COR-L47 (cell line): Measurements from ENCODE around the gene RGS14.
"Not testable (repeated sequence)": the region's sequence is repeated elsewhere in the genome, so short reads cannot be mapped to it uniquely, and the experiment has no call there.

ENCODE experiments used
- DNase-seq: peaks from one replicate; lab custom pipeline; 2025; lab: John Stamatoyannopoulos, UW

Gene RGS14

DNA sequence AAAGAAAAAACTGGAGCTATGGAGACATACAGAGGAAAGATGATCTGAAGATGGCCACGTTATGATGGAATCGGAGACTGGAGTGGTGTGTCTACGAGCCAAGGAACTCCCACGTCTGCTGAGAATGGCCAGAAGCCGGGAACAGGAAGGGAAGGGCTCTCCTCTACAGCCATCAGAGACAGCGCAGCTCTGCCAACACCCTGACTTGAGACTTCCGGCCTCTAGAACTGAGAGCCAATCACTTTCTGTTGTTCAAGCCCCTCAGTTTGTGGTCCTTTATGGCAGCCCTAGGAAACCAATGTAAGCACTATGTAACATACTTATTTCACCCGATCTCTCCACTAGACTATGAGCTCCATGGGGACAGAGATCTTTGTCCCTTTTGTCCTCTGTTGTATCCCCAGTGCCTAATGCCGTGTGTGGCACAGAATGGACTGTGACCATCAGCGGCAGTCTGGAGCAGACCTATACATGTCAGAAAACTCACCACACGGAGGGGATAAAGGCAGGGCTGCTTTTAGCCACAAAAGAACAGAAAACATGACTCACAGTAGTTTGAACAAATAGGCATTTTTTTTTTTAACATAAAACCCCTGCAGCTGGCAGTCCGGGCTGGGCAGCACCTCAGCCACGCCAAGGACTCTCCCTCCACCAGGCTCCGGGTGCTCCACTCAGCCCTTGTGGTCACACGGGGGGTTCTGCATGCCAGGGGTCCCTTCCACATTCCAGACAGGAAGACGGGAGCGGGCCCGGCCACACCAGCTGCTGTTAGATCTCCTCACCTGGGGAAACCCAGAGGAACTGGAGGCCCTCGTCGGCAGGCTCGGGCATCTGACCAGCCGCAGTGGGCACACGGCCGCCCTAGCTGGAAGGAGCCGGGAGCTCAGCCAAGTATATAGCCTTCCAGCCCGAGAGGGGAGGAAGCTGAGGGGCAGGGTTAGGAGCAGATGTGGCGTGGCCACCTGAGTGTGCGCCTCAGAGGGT is 29.9 kb upstream of the RGS14 start:
- no peak for DNase-seq

DNA sequence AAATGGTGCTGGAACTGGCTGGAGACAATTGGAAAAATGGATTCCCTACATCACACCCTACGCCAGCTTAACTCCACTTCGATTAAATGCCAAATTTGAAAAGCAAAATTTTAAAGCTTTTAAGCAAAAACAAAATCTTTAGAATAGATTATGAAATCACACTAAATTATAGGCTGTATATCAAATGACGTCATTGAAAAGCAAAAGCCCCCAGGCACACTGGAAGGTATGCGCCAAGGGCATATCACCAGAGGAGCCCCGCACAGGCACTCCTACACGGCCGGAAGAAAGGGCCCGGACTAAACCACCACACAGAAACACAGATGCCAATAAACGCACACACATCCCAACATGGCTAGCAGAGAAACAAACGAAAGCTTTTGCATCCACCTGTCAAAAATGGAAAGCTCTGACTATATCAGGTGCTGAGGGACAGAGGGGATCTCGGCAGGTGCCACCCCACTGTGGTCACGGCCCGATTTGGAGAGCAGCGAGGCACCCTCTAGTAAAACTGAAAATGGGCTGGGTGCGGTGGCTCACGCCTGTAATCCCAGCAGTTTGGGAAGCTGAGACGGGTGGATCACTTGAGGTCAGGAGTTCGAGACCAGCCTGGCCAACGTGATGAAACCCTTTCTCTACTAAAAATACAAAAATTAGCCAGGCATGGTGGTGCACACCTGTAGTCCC is 29.0 kb upstream of the RGS14 start:
- no peak for DNase-seq

DNA sequence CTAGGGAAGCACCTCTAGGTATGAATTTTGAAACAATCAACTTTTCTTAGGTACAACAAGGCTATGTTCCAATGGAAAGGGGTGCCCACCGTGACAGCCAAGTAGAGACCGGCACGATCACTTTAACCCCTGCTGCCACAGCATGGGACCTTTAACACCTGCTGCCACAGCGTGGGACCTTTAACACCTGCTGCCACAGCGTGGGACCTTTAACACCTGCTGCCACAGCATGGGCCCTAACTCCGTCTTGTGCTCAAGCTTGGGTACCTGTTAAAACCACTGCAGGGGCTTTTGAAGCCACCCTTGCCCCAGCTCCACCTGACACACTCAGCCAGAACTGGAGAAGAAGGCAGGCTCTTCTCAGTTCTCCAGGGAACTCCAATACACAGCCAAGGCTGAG is 27.8 kb upstream of the RGS14 start:
- DNase-seq = no peak

DNA sequence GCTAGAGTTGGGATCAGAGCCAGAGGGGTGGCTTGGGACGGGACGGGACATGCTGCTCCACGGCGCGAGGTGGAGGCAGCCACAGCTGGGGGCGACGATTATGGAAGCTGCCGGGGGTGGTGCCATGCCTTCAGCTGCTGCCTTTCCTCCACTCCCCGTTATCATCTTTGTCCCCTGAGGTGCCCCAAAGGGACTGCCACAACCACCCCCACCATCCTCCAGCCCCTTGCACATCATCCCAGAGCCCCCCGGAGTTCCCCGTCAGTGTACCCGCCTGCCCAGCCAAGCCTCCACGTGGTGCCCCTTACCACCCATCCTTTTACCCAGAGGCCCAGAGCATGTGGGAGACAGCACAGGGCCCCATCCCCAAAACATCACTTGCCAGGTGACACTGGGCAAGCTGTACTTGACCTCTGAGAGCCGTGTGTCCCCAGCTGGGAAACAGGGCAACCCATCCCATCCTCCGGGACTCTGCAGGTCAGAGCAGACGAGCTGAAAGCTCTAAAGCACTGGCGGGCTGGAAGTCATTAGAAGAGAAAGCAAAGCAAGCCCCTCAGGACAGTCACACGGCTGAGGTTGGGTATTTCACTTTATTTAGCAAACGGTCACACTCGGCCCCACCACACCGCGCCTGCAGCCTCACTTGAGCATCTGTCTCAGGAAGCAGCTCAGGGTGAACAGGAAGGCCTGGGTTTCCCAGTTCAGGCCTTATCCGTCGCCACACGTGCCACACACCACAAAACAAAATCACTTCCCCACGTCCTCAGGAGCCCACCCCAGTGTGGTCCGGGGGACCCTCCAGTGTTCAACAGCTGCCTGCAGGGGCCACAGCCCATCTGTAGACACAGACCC is 26.5 kb upstream of the RGS14 start:
- DNase-seq = no peak

DNA sequence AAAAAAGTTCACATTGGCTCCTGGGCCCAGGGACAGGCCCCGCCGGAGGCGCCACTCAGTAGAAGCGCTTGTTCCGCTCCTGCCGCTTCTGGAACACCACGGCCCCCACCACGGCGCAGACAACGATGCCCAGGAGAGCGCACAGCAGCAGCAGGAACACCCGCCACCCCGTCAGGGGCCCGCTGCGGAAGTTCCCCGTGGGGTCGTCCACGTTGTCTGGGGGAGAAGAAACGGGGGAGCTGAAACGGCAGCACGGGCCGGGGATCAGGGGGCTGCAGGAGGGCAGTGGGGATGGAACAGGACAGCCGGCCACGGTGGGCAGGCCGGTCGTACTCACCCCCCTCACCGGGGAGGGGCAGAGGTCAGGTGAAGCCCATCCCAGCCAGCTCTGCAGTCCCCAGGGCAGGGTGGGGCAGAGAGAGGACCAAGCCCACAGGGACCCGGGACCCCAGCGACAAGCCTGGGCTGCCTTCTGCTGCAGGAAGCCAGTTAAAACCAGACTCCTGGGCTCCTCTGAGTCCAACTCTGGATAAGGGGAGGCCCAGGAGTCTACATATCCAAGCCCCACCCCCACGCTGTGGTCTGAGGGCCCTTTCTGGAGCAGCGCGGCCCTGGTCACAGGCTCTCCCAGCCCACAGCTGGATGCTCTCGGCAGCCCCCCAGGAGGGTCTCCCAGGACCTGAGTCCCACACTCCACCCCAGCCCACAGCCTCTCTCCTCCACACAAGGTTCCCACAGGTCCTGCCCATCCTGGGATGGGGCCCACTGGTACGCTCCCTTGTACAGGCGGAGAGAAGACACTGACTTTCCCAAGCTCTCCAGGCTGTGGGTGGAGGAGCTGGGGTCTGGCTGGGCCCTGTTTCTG is 25.5 kb upstream of the RGS14 start:
- DNase-seq = no peak

DNA sequence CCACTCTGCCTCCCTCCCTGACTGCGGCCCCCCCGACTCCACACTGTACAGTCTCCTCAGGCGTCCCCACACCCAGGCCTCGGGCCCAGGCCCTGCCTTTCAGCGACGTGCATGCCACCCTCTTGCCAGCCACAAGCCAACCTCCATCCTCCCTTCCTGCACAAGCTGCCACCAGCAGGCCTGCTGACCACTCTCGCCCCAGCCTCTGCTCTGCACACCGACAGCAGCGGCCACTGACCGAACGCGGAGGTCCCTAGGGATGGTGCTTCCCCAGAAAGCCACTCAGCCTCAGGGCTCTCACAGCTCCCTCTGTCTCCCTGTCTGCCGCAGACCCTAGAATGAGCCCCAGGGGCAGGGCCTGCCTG is 24.8 kb upstream of the RGS14 start:
- DNase-seq = no peak

DNA sequence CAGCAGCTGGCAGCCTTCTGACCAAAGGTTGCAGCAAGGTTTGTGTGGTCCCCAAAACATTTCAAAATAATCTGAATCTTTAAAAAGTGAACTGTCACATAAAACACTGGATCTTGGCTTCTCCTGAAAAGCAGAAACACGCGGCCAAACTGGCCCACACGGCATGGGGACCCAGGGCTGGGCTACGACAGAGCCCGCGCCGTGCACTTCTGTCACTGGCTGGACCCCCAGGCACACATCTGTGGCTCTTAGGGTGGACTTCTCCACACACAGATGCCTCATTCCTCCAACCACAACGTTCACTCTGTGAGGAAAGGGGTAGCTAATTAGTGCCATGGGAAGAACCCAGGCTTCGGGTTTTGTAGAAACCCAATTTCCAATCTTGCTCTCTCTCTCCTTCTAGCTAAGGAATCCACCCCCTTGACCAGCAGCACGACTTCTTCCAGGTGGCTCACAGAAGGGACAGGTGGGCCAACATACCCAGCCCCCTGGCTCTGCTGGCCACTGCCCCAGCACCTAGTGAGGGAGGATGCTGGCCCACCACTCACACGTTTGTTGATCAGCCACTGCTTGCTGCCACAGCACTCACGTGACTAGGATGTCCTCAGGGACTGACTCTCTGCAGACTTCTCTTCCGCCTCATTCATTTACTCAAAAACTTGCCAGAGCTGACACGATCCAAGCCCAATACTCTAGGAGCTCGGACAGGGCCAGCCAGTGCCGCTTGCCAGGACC is 24.1 kb upstream of the RGS14 start:
- DNase-seq = no peak

DNA sequence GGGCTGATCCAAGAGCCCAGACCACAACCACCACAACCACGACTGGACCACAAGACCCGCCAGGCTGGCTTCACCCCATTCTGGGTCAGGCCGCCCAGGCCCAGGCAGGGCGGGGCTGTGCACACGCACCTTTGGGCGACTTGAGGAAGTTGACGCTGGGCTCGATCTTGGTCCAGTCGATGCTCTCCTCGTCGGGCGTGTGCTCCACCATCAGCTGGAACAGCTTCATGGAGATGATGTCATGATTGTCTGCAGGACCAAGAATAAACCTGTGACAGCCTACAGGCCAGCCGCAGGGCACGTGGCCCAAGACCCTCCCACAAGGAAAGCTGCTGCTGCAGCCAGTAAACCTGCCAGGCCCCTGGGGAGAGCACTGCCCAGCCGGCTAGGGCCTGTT is 23.6 kb upstream of the RGS14 start:
- DNase-seq = no peak

DNA sequence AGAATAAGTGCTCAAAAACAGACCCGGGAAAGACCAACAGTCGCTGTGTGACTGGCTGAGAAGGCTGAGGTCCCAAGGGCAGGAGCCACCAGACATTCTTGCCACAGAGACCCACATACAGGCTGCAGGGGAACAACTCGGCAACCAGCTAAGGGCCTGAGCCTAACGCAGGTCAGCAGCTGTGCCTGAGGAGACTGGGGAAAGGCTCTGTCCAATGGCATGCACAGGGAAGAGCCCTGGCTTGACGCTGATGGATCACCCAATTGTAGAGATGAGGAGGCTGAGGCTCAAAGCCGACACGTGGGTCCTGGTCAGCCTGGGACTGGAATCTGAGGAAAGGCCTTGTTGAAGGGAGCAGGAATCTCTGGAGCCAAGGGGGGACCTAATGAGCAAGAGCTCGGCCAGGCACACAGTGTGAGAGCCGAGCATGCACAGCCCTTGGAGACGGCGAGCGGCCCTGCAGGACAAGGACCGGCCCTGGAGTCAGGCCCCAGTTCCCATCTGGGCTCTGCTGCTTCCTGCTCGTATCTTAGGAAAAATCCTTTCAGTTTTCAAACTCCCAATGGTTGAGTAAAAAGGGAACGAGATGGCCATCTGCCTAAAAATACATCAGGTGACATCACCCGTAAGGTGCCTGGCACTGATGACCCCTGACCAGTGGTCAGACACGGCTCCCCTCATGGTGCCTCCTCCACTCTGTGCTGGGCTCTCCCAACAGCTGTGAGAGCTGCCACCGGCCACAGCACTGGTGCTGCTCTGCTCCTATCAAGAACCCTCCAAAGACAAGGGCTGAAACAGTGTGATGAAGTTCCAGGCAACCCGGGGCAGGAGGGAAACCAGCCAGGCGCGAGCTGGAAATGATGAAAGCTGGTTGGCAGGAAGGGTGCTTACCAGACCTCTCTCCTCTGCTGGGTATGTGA is 22.7 kb upstream of the RGS14 start:
- DNase-seq = no peak

DNA sequence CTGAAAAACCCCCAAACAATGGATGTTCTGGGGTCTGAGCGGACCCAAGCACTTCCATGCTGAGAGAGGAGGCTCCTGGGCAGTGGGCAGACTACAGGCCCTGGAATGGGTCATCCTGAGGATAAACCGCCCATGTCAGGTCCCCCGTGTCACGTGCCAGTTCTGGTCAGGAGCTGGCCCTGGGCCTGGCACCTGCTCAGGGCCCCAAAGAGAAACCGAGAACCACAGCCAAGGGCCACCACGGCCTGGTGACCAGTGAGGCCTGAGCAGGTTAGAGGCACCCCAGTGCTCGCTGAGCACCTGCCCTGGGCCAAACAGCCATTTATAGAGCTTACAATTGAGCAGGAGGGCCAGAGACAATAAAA is 22.0 kb upstream of the RGS14 start:
- no peak for DNase-seq

DNA sequence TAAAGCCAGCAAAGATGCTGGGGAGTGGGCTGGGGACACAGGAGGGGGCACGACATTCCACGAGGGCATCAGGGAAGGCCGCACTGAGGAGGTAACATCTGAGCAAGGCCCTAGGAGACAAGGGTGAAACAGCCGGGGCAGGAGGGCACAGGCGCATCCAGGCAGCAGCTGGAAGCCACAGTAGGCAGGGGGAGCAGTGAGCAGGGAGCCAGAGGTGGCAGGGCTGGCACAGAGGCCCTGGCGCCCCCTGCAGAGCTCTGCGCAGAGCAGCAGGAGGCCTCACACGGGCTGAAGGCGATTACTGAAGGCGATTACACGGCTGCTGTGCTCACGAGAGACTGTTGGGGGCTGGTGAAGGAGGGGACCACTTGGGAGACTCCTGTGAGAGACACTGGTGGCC is 21.6 kb upstream of the RGS14 start:
- no peak for DNase-seq

DNA sequence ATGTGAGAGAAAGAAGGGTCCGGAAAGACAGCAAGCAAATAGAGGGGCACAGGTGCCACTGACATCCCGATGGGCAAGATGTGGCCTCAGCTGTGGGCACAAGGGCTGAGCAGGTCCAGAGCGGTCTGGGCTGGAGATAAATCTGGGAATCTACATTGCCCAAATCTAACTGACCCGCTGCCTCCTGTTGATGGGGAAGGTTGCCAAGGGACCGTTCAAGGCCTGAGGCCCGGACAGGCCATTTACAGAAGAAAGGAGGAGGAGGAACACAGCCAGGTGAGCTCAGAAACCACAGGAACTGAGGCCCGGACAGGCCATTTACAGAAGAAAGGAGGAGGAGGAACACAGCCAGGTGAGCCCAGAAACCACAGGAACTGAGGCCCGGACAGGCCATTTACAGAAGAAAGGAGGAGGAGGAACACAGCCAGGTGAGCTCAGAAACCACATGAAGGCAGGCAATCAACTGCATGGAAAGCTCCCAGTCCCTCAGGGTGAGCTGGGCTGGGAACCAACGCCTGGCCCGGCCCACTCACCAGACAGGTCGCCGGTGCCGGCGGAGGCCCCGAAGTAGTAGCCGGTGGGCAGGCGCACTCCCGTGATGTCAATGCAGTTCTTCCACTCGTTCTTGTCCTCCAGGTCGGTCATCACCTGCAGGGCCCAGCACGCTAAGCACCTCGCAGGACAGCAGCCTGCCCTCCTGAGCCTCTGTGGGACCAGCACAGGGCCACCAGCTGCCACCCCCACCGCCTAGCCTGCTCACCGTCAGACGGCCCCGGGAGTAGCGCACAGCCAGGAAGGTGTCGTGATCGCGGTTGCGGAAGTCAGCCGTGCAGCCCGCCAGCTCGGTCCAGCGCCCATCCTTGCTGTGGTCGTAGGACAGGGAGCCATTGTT is 20.9 kb upstream of the RGS14 start:
- no peak for DNase-seq

DNA sequence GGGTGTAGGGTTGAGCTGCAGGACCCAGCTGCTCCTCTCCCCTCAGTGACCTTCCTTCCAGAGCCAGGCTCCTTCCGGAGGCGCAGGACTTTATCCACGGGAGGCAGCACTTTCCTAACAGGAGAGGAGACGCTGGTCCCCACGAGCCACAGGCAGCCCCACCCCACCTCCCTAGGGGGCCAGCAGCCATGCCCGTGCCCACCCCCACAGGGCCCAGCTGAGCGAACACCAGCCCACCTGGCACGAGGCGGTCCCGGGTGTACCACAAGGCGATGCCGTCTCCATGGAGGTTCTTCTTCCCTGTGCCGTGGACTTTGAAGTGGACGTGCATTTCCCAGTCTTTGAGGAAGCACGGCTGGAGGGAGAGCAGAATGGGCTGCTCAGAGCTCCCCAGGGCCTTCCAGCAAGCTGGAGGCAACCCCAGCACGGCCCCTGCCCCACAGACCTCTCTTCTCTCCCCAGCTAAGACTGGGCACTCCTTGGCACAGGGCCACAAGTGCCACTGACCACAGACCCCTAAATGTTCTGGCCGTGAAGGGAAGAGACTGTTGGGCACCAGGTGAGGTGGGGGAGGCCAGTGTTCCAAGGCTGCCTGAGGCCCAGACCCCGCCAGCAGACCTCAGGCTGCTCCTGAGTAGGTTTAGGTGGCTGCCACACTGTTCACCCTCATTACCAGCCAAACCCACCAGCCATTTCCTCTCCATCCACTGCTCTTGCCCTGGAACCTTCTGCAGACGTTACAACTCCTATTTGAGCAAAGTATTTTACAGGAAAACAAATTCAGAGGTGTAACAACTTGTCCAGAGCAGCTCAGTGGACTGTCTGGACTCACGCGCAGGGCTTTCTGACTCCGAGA is 19.2 kb upstream of the RGS14 start:
- DNase-seq = no peak

DNA sequence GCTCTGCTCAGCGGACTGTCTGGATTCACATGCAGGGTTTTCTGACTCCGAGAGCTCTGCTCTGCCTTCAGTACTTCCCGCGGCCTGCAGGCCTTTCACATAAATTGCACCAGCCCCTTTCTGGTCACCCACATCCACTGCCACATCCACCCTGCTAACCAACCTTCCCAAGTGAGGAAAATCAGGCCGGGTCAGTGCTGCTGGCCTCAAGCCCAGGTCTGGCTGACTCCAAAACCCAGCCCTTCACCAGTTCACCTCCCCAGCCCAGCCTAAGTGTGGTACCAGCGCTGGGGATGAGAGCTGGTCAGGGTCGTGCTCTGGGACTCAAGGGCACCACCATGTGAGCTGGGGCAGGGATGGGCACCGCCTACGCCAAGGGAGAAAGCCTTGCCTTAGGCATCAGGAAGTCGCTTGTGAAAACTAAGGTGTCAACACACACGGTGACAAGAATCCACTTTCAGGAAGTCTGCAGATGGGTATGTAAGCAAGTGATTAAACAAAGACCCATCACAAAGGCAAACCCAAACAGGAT is 18.6 kb upstream of the RGS14 start:
- no peak for DNase-seq

DNA sequence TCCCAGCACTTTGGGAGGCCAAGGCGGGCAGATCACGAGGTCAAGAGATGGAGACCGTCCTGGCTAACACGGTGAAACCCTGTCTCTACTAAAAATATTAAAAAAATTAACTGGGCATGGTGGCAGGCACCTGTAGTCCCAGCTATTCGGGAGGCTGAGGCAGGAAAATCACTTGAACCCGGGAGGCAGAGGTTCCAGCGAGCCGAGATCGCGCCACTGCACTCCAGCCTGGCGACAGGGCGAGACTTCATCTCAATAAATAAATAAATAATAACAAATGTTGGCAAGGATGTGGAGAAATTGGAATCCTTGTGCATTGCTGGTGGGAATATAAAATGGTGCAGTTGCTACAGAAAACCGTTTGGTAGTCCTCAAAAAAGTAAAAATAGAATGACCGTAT is 14.7 kb upstream of the RGS14 start:
- not testable (repeated sequence) for DNase-seq

DNA sequence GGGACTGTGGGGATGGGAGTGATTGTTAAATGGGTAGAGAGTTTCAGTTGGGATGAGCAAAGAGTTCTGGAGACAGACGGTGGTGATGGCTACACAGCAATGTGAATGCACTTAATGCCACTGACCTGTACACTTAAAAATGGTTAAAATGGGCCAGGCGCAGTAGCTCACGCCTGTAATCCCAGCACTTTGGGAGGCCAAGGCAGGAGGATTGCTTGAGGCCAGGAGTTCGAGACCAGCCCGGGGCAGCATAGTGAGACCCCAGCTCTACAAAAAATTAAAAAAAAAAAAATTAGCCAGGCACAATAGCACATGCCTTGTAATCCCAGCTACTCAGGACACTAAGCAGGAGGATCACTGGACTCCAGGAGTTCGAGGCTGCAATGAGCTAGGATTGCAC is 13.9 kb upstream of the RGS14 start:
- no peak for DNase-seq

DNA sequence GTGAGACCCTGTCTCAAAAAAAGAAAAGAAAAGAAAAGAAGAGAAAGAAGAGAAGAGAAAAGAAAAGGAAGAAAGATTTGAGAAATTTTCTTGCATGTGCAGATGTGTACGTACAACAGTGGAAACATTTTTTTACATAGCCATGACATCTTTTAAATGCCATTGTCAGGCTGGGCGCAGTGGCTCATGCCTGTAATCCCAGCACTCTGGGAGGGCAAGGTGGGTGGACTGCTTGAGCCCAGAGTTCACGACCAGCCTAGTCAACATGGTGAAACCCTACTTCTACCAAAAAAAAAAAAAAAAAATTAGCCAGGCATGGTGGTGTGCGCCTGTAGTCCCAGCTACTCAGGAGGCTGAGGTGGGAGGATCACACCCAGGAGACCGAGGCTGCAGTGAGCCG is 12.8 kb upstream of the RGS14 start:
- no peak for DNase-seq

DNA sequence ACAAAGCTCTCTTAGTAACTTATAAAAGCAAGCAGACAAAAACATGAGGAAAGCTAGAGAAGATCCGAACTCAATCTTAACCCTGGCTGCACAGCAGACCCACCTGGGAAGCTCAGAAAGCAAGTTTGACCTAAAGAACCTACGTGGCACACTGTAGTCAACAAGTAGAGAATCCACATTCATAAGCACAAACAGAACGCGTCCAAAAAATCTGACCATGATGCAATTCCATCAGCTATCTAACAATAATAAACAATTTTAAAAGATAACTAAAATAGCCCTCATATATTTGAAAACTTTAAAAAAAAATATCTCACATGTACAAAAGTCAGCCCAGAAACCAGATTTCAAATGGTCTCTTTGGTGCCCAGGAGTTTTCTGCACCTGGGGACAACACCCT is 10.9 kb upstream of the RGS14 start:
- no peak for DNase-seq
